HCT116 (cell line): Measurements from ENCODE around the gene BEX4. TPM values are rescaled to one million over a fixed set of nuclear protein-coding genes. Genes with fewer than 3 reads are reported as not detected.

Experiments used
- ATAC-seq: fragments of 200-7000 bp; cut with Tn5 transposase; 2 replicates; pipeline ENCODE4 v1.9.1; 2020; ENCODE audit warnings: mild to moderate bottlenecking, moderate library complexity
- BruUV-seq: library from RNA; stranded (reverse); fragments of 400-500 nt; replicated peaks from 2 replicates; lab custom pipeline; 2021; lab: Mats Ljungman, UMichigan
- CTCF ChIA-PET: fragments of 300-600 bp; sonication (Branson Sonifier 250); formaldehyde crosslinking; loops from one replicate; lab custom pipeline; 2021; ENCODE audit warnings: antibody characterized with exemption; lab: Charles Lee
- POLR2A ChIA-PET: fragments of 300-600, 350-600 bp; sonication (Branson Sonifier 250); formaldehyde crosslinking; loops from one replicate; lab custom pipeline; 2021; ENCODE audit warnings: antibody characterized with exemption; lab: Charles Lee
- RAD21 ChIA-PET, 2 experiments: fragments of 300-600 bp; sonication (Branson Sonifier 250); formaldehyde crosslinking; loops; one replicate each; lab custom pipeline; 2023; ENCODE audit warnings: low total read pairs in 2 of 2; ENCODE audit not compliant: uncharacterized antibody in 2 of 2, unreplicated experiment in 2 of 2, low non-redundant PET in 1 of 2; lab: Charles Lee
- DNase-seq: peaks from one replicate; pipeline ENCODE4 v3.0.0-alpha.2; 2010; ENCODE audit warnings: low read depth, low spot score
- H2AFZ ChIP-seq: fragments of 200-600 bp; shearing (Covaris generic), sonication (generic); 2 replicates; pipeline ENCODE4 v1.6.1; 2017; ENCODE audit warnings: low read depth, mixed run types, mixed read lengths, antibody characterized with exemption, low read length; ENCODE audit not compliant: poor library complexity, severe bottlenecking
- H3K27ac ChIP-seq: 2 replicates; pipeline ENCODE4 v1.5.1; 2012; ENCODE audit warnings: low read depth, low read length
- H3K27me3 ChIP-seq: fragments of 200-600 bp; sonication (generic); 2 replicates; pipeline ENCODE4 v1.6.1; 2016; ENCODE audit warnings: mixed run types, low read length, mixed read lengths; ENCODE audit not compliant: insufficient read depth
- H3K36me3 ChIP-seq, 2 experiments: fragments of 200-500 bp in 1 of 2; fragments of 200-600 bp in 1 of 2; sonication (Bioruptor generic) in 1 of 2; sonication (generic) in 1 of 2; 2 replicates each; pipeline versions ENCODE4 v1.5.1 to v1.6.1; 2014 to 2016; ENCODE audit warnings: low read length in 2 of 2, inconsistent platforms in 1 of 2, mixed read lengths in 1 of 2, mixed run types in 1 of 2; ENCODE audit not compliant: insufficient read depth in 2 of 2, control insufficient read depth in 1 of 2
- H3K4me1 ChIP-seq, 2 experiments: fragments of 200-600 bp in 1 of 2; sonication (generic) in 1 of 2; 2 replicates each; pipeline versions ENCODE4 v1.5.1 to v1.6.1; 2012 to 2017; ENCODE audit warnings: low read length in 2 of 2, inconsistent platforms in 1 of 2, mild to moderate bottlenecking in 1 of 2, mixed read lengths in 1 of 2, mixed run types in 1 of 2, moderate library complexity in 1 of 2; ENCODE audit not compliant: insufficient read depth in 2 of 2, control insufficient read depth in 1 of 2
- H3K4me2 ChIP-seq: fragments of 200-600 bp; sonication (generic); 2 replicates; pipeline ENCODE4 v1.6.1; 2017; ENCODE audit warnings: mixed run types, low read length, mixed read lengths
- H3K4me3 ChIP-seq, 2 experiments: fragments of 200-600 bp in 1 of 2; sonication (generic) in 1 of 2; replicated peaks in 1 of 2; 2 replicates each; pipeline ENCODE4 v1.5.1; 2011 to 2016; ENCODE audit warnings: low read length in 2 of 2, control low read depth in 1 of 2, low read depth in 1 of 2, mild to moderate bottlenecking in 1 of 2, mixed read lengths in 1 of 2, mixed run types in 1 of 2
- H3K79me2 ChIP-seq: fragments of 200-600 bp; sonication (generic); 2 replicates; pipeline ENCODE4 v1.6.1; 2017; ENCODE audit warnings: mild to moderate bottlenecking, mixed run types, low read length, moderate library complexity, mixed read lengths; ENCODE audit not compliant: insufficient read depth
- H3K9ac ChIP-seq: fragments of 200-600 bp; sonication (generic); 2 replicates; pipeline ENCODE4 v1.6.1; 2016; ENCODE audit warnings: low read length, mixed read lengths
- H3K9me2 ChIP-seq: fragments of 200-600 bp; sonication (generic), shearing (Covaris generic); 2 replicates; pipeline ENCODE4 v1.6.1; 2017; ENCODE audit warnings: mixed run types, mild to moderate bottlenecking, moderate library complexity; ENCODE audit not compliant: insufficient read depth
- H3K9me3 ChIP-seq, 2 experiments: fragments of 200-500 bp in 1 of 2; fragments of 200-600 bp in 1 of 2; sonication (Bioruptor generic) in 1 of 2; sonication (generic) in 1 of 2; 2 replicates each; pipeline ENCODE4 v1.6.1; 2014 to 2017; ENCODE audit warnings: low read length in 2 of 2, mixed read lengths in 2 of 2, inconsistent platforms in 1 of 2, low read depth in 1 of 2, mild to moderate bottlenecking in 1 of 2, mixed run types in 1 of 2, moderate library complexity in 1 of 2; ENCODE audit not compliant: control insufficient read depth in 1 of 2, insufficient read depth in 1 of 2
- H4K20me1 ChIP-seq: fragments of 200-600 bp; sonication (generic), shearing (Covaris generic); 2 replicates; pipeline ENCODE4 v1.6.1; 2017; ENCODE audit warnings: mixed run types, mild to moderate bottlenecking, moderate library complexity; ENCODE audit not compliant: insufficient read depth
- CBX3 ChIP-seq: IDR thresholded peaks from 2 replicates; pipeline ENCODE4 v1.6.1; 2012; ENCODE audit warnings: low read depth
- CEBPB ChIP-seq: IDR thresholded peaks from 2 replicates; pipeline ENCODE4 v1.6.1; 2012; ENCODE audit warnings: low read depth
- CTCF ChIP-seq, 3 experiments: fragments of 200-600 bp in 1 of 3; sonication (generic) in 1 of 3; IDR thresholded peaks in 2 of 3; conservative IDR thresholded peaks in 1 of 3; 2 replicates each; pipeline ENCODE4 v1.5.1; 2012 to 2017; ENCODE audit warnings: low read depth in 2 of 3, low read length in 2 of 3, antibody characterized with exemption in 1 of 3, borderline replicate concordance in 1 of 3, control low read depth in 1 of 3, mild to moderate bottlenecking in 1 of 3, mixed read lengths in 1 of 3, mixed run types in 1 of 3, moderate library complexity in 1 of 3; ENCODE audit not compliant: insufficient read depth in 1 of 3
- EGR1 ChIP-seq: IDR thresholded peaks from 2 replicates; pipeline ENCODE4 v1.6.1; 2012; ENCODE audit warnings: low read depth
- ELF1 ChIP-seq: IDR thresholded peaks from 2 replicates; pipeline ENCODE4 v1.6.1; 2012; ENCODE audit warnings: low read depth, borderline replicate concordance
- FOSL1 ChIP-seq: IDR thresholded peaks from 2 replicates; pipeline ENCODE4 v1.6.1; 2012; ENCODE audit warnings: low read depth
- JUND ChIP-seq: IDR thresholded peaks from 2 replicates; pipeline ENCODE4 v1.6.1; 2012
- MAX ChIP-seq: IDR thresholded peaks from 2 replicates; pipeline ENCODE4 v1.6.1; 2012
- POLR2A ChIP-seq: IDR thresholded peaks from 2 replicates; pipeline ENCODE4 v1.7.0; 2011; ENCODE audit warnings: borderline replicate concordance; ENCODE audit not compliant: insufficient read depth, insufficient read length; ENCODE audit errors: extremely low read depth
- POLR2AphosphoS5 ChIP-seq: IDR thresholded peaks from 2 replicates; pipeline ENCODE4 v1.6.1; 2011; ENCODE audit warnings: mild to moderate bottlenecking, low read depth, low read length, moderate library complexity
- REST ChIP-seq: IDR thresholded peaks from 2 replicates; pipeline ENCODE4 v1.6.1; 2012; ENCODE audit warnings: low read depth
- SRF ChIP-seq: IDR thresholded peaks from 2 replicates; pipeline ENCODE4 v1.6.1; 2012; ENCODE audit warnings: low read depth
- TCF7L2 ChIP-seq: IDR thresholded peaks from 2 replicates; pipeline ENCODE4 v1.7.0; 2011; ENCODE audit warnings: borderline replicate concordance, inconsistent platforms; ENCODE audit not compliant: insufficient read depth, insufficient read length; ENCODE audit errors: extremely low read depth
- ZNF274 ChIP-seq: fragments of 200-500 bp; sonication (Bioruptor generic); IDR thresholded peaks from 2 replicates; pipeline ENCODE4 v1.6.1; 2014; ENCODE audit warnings: mild to moderate bottlenecking, low read depth, low read length, inconsistent platforms
- intact Hi-C: fragments of 100-400 bp; cut with micrococcal nuclease; formaldehyde crosslinking; loops from 2 replicates; pipeline ENCODE4 v1.10.0; 2022
- total RNA-seq: library from RNA; stranded (reverse); gene quantifications from one replicate; pipeline ENCODE4 v1.2.1, GENCODE V29; 2021; ENCODE audit not compliant: unreplicated experiment

The BEX4 gene
- total RNA-seq, 1 experiment from 2014 or later: 0.91 TPM

- POLR2A ChIA-PET: no interaction called here
- intact Hi-C loops: loop anchor here (5.0 kb wide), 1 partner anchor 34 kb away; no protein-coding TSS in a partner anchor
Measured at GRCh38 chrX:103212749-103213457, 2.0 kb upstream of the BEX4 start.

More at GRCh38 chrX:103212749-103213457, 2.0 kb upstream of the BEX4 start:
- ATAC-seq (no peak), DNase-seq (no peak)
- no peaks in the 10 kb centered on the region for H3K9me3 ChIP-seq
- H3K9ac ChIP-seq: no peak overlapping the region
- no peaks in the 10 kb centered on the region for H4K20me1 ChIP-seq
- RAD21 ChIA-PET: no interaction called here
- no peaks in the 10 kb centered on the region for H3K27me3 ChIP-seq
- H2AFZ ChIP-seq: no peak overlapping the region
- no peaks in the 10 kb centered on the region for H3K9me2 ChIP-seq
- no peak overlapping the region for H3K4me2 ChIP-seq
- CTCF ChIA-PET: interaction anchor here (2.7 kb wide), 1 partner anchor 251 kb away, joined by 21 read pairs; no protein-coding TSS in a partner anchor
- H3K4me3 ChIP-seq: no peak overlapping the region
- peaks cover 0 to 4% of the 10 kb centered on the region in 2 experiments; a peak in 1 of 4 replicates for H3K4me1 ChIP-seq
- no TSS peak for BruUV-seq
- H3K27ac ChIP-seq: no peak overlapping the region
- TF ChIP-seq POLR2A (no peak), EGR1 (no peak), POLR2AphosphoS5 (no peak), SRF (no peak), CTCF (IDR thresholded peaks at IDR 0.05 in 2 of 3, conservative IDR thresholded peaks at IDR 0.05 in 1 of 3; ENCODE audit: borderline replicate concordance in 1 of 3, insufficient read depth in 1 of 3, low read depth in 2 of 3, low read length in 2 of 3) (no peak), CEBPB (no peak), CBX3 (no peak), ELF1 (no peak), ZNF274 (no peak), MAX (no peak), JUND (no peak), TCF7L2 (no peak), FOSL1 (no peak), REST (no peak)
- no peaks in the 10 kb centered on the region for H3K79me2 ChIP-seq
- no peaks in the 10 kb centered on the region for H3K36me3 ChIP-seq
